ENCODE results near the gene PLEKHM3. TPM values are rescaled to one million over a fixed set of nuclear protein-coding genes. Genes with fewer than 3 reads are reported as not detected.

Gene PLEKHM3
- total RNA-seq, 1 experiment from 2014 or later, result 25.8 TPM

GRCh38 chr2:207847098-207847806 is 178.1 kb downstream of the PLEKHM3 start:
- no peak for DNase-seq (ENCODE audit: low spot score)
- in situ Hi-C loops (cut with HindIII; ENCODE audit: low sequenced_read_pairs), result no loop called here

GRCh38 chr2:207845202-207845864 is 180.0 kb downstream of the PLEKHM3 start:
- in situ Hi-C loops (cut with HindIII; ENCODE audit: low sequenced_read_pairs), result no loop called here
- DNase-seq (ENCODE audit: low spot score), result no peak

- in situ Hi-C loops (cut with HindIII; ENCODE audit: low sequenced_read_pairs), result no loop called here
- no peak for DNase-seq (ENCODE audit: low spot score)
These were observed 180.7 kb downstream of the PLEKHM3 start for GRCh38 chr2:207844648-207845047.

GRCh38 chr2:207840101-207840500 is 185.2 kb downstream of the PLEKHM3 start:
- in situ Hi-C loops (cut with HindIII; ENCODE audit: low sequenced_read_pairs), result no loop called here

GRCh38 chr2:207839575-207839974 is 185.8 kb downstream of the PLEKHM3 start:
- no peak for DNase-seq (ENCODE audit: low spot score)
- in situ Hi-C loops (cut with HindIII; ENCODE audit: low sequenced_read_pairs), result no loop called here

More at GRCh38 chr2:207840101-207840500, 185.2 kb downstream of the PLEKHM3 start:
- no peak for DNase-seq (ENCODE audit: low spot score)

- in situ Hi-C loops (cut with HindIII; ENCODE audit: low sequenced_read_pairs), result no loop called here
These were observed 186.3 kb downstream of the PLEKHM3 start for GRCh38 chr2:207839028-207839427.

GRCh38 chr2:207836521-207837133 is 188.7 kb downstream of the PLEKHM3 start:
- DNase-seq (ENCODE audit: low spot score), result peak; percentile 68
- in situ Hi-C loops (cut with HindIII; ENCODE audit: low sequenced_read_pairs), result no loop called here

More at GRCh38 chr2:207839028-207839427, 186.3 kb downstream of the PLEKHM3 start:
- no peak for DNase-seq (ENCODE audit: low spot score)

GRCh38 chr2:207835805-207836204 is 189.5 kb downstream of the PLEKHM3 start:
- in situ Hi-C loops (cut with HindIII; ENCODE audit: low sequenced_read_pairs), result no loop called here
- DNase-seq (ENCODE audit: low spot score), result no peak

GRCh38 chr2:207833251-207833751 is 192.0 kb downstream of the PLEKHM3 start:
- no peak for DNase-seq (ENCODE audit: low spot score)
- in situ Hi-C loops (cut with HindIII; ENCODE audit: low sequenced_read_pairs), result no loop called here

- DNase-seq (ENCODE audit: low spot score), result no peak
- in situ Hi-C loops (cut with HindIII; ENCODE audit: low sequenced_read_pairs), result no loop called here
These were observed 193.6 kb downstream of the PLEKHM3 start for GRCh38 chr2:207831584-207832248.

GRCh38 chr2:207830778-207831438 is 194.4 kb downstream of the PLEKHM3 start:
- DNase-seq (ENCODE audit: low spot score), result no peak
- in situ Hi-C loops (cut with HindIII; ENCODE audit: low sequenced_read_pairs), result no loop called here

- no peak for DNase-seq (ENCODE audit: low spot score)
- in situ Hi-C loops (cut with HindIII; ENCODE audit: low sequenced_read_pairs), result no loop called here
These were observed 196.8 kb downstream of the PLEKHM3 start for GRCh38 chr2:207828361-207829057.

- in situ Hi-C loops (cut with HindIII; ENCODE audit: low sequenced_read_pairs), result no loop called here
- DNase-seq (ENCODE audit: low spot score), result no peak
These were observed 199.3 kb downstream of the PLEKHM3 start for GRCh38 chr2:207825978-207826377.

GRCh38 chr2:207825045-207825954 is 200.0 kb downstream of the PLEKHM3 start:
- in situ Hi-C loops (cut with HindIII; ENCODE audit: low sequenced_read_pairs), result no loop called here

GRCh38 chr2:207823865-207824264 is 201.5 kb downstream of the PLEKHM3 start:
- in situ Hi-C loops (cut with HindIII; ENCODE audit: low sequenced_read_pairs), result no loop called here
- DNase-seq (ENCODE audit: low spot score), result no peak

More at GRCh38 chr2:207825045-207825954, 200.0 kb downstream of the PLEKHM3 start:
- DNase-seq (ENCODE audit: low spot score), result peak; percentile 50

GRCh38 chr2:207819839-207820784 is 205.2 kb downstream of the PLEKHM3 start:
- DNase-seq (ENCODE audit: low spot score), result peak; percentile 37
- in situ Hi-C loops (cut with HindIII; ENCODE audit: low sequenced_read_pairs), result no loop called here
